GM12891 (cell line): Measurements from ENCODE around the gene ASRGL1.

Source experiments
- DNase-seq: peaks from one replicate; pipeline ENCODE4 v3.0.0; 2011; ENCODE audit warnings: low spot score; ENCODE audit not compliant: insufficient read length
- FAIRE-seq: peaks from 2 replicates; lab custom pipeline; 2011; peaks lifted over from hg19 to GRCh38; lab: Jason Lieb, UNC
- PAX5 ChIP-seq: IDR thresholded peaks from 2 replicates; pipeline ENCODE4 v1.6.1; 2011; ENCODE audit warnings: low read length, moderate library complexity, mild to moderate bottlenecking; ENCODE audit not compliant: insufficient read depth, severe bottlenecking
- POLR2A ChIP-seq: IDR thresholded peaks from 2 replicates; pipeline ENCODE4 v1.6.1; 2011; ENCODE audit warnings: low read depth, low read length, control low read depth
- POLR2AphosphoS5 ChIP-seq: IDR thresholded peaks from 2 replicates; pipeline ENCODE4 v1.6.1; 2011; ENCODE audit warnings: low read depth, low read length, control low read depth
- POU2F2 ChIP-seq: IDR thresholded peaks from 2 replicates; pipeline ENCODE4 v1.6.1; 2011; ENCODE audit warnings: low read depth, mild to moderate bottlenecking, control low read depth, low read length, moderate library complexity
- SPI1 ChIP-seq: IDR thresholded peaks from 2 replicates; pipeline ENCODE4 v1.6.1; 2011; ENCODE audit warnings: low read depth, low read length, control low read depth
- TAF1 ChIP-seq: IDR thresholded peaks from 2 replicates; pipeline ENCODE4 v1.6.1; 2011; ENCODE audit warnings: low read depth, low read length, control low read depth

The ASRGL1 gene

GRCh38 chr11:62394825-62395538 lies 57.7 kb downstream of the ASRGL1 start:
- FAIRE-seq (peak; percentile 77), DNase-seq (peak; percentile 58)
- TF ChIP-seq SPI1 = peak; percentile 59
- TF ChIP-seq TAF1 = no peak

- no peak for TF ChIP-seq POLR2AphosphoS5
- TF ChIP-seq POU2F2 = no peak
- no peak for TF ChIP-seq PAX5
- no peak for TF ChIP-seq POLR2A
- no peak for TF ChIP-seq TAF1
- no peak for TF ChIP-seq SPI1
- FAIRE-seq = no peak
- no peak for DNase-seq
These were observed 58.8 kb downstream of the ASRGL1 start for GRCh38 chr11:62395885-62396551.

GRCh38 chr11:62398011-62398994 lies 61.1 kb downstream of the ASRGL1 start:
- no peak for TF ChIP-seq TAF1
- no peak for TF ChIP-seq POLR2AphosphoS5
- TF ChIP-seq POU2F2 = no peak
- TF ChIP-seq PAX5 = no peak
- TF ChIP-seq SPI1 = no peak
- no peak for TF ChIP-seq POLR2A
- no peak for FAIRE-seq
- no peak for DNase-seq

DNA sequence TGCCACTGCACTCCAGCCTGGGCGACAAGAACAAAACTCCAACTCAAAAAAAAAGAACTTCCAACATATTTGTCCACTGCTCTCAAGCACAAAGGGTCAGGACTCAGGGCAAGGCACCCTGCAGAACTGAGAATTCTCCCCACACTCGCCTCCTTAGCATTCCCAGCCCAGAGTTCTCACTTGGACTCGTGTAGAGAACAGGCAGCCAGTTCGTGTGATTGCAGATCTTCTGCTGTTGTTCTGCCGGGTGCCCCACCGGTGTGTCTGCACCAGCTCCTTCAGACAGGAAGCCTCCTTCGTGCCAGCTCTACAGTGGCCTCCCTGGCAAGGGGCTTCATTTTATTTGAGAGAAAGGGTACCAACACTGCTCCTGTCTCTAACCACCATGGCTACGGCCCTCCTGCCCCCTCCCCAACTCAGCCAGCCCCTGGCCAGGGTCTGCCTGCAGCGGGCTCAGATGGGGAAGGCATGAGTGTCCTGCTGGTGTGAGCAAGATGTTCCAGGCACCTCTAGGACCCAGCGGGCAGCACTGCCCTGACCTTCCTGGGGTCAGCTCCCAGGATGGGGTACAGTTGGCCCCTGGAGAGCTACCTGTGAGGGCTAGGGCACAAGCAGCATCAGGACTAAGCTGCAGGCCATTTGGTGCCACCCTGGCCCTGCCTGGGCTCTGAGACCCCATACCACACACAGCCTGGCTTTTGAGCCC lies 62.1 kb downstream of the ASRGL1 start:
- no peak for TF ChIP-seq SPI1
- TF ChIP-seq POLR2A = no peak
- no peak for TF ChIP-seq POLR2AphosphoS5
- no peak for TF ChIP-seq TAF1
- no peak for TF ChIP-seq PAX5
- no peak for TF ChIP-seq POU2F2
- FAIRE-seq = no peak
- DNase-seq = no peak

DNA sequence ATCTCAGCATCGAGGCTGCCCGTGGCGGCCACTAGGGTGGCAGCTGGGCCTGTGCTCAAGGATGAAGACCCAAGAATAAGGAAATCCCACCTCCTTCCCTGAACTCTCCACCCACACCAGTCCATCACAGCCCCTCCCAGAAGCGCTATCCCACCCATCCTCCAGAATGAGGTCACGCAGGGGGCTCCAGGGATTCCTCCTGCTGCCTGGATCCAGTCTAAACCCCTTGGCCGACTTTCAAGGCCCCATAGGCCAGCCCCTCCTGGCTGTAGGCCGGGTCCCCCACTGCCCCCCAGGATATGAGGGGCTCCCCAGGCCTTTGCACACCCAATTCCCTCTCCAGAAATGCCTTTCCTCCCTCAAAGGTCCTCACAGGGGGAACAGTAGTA lies 62.6 kb downstream of the ASRGL1 start:
- DNase-seq = no peak
- no peak for TF ChIP-seq POLR2A
- TF ChIP-seq TAF1 = no peak
- no peak for TF ChIP-seq POU2F2
- no peak for TF ChIP-seq SPI1
- TF ChIP-seq PAX5 = no peak
- TF ChIP-seq POLR2AphosphoS5 = no peak
- no peak for FAIRE-seq

DNA sequence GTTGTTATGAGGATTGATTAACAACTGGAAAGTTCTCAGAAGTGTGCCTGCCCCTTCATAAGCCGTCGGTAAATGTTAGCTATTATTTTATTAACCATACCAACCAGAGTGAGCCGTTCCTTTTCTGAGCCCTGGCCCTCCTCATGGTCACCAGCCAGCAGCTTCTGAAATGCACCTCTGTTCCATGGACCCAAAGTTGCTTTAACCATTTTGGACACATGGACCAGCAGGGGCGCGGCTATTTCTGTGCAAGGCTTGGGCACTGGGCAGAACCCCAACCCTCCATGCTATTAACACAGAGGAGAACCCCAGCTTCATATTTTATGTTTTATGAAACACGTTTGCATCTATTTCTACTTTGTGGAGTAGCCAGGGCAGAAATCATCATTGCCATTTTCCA lies 63.0 kb downstream of the ASRGL1 start:
- DNase-seq (no peak), FAIRE-seq (no peak)
- TF ChIP-seq SPI1 (no peak), POLR2AphosphoS5 (no peak), TAF1 (no peak), POU2F2 (no peak), PAX5 (no peak), POLR2A (no peak)

GRCh38 chr11:62400760-62401159 lies 63.5 kb downstream of the ASRGL1 start:
- TF ChIP-seq POLR2A = no peak
- no peak for TF ChIP-seq PAX5
- TF ChIP-seq TAF1 = no peak
- TF ChIP-seq SPI1 = no peak
- TF ChIP-seq POLR2AphosphoS5 = no peak
- TF ChIP-seq POU2F2 = no peak
- FAIRE-seq (no peak), DNase-seq (no peak)

GRCh38 chr11:62401356-62401755 lies 64.1 kb downstream of the ASRGL1 start:
- FAIRE-seq (no peak), DNase-seq (no peak)
- no peak for TF ChIP-seq TAF1
- TF ChIP-seq SPI1 = no peak
- no peak for TF ChIP-seq PAX5
- no peak for TF ChIP-seq POLR2AphosphoS5
- TF ChIP-seq POU2F2 = no peak
- no peak for TF ChIP-seq POLR2A

- FAIRE-seq = no peak
- DNase-seq = no peak
- TF ChIP-seq SPI1 = no peak
- no peak for TF ChIP-seq PAX5
- TF ChIP-seq POLR2A = no peak
- no peak for TF ChIP-seq POU2F2
- no peak for TF ChIP-seq POLR2AphosphoS5
- TF ChIP-seq TAF1 = no peak
These were observed 64.6 kb downstream of the ASRGL1 start for GRCh38 chr11:62401811-62402210.
